Measurements from ENCODE around the gene ITPR3. TPM values are rescaled to one million over a fixed set of nuclear protein-coding genes. Genes with fewer than 3 reads are reported as not detected.
A peak's percentile ranks its signal among the peaks of the same experiment; 100 is the strongest.

The ITPR3 gene
- total and polyA plus RNA-seq, 8 donors: 14.1 to 149 (median 65.6) TPM

DNA sequence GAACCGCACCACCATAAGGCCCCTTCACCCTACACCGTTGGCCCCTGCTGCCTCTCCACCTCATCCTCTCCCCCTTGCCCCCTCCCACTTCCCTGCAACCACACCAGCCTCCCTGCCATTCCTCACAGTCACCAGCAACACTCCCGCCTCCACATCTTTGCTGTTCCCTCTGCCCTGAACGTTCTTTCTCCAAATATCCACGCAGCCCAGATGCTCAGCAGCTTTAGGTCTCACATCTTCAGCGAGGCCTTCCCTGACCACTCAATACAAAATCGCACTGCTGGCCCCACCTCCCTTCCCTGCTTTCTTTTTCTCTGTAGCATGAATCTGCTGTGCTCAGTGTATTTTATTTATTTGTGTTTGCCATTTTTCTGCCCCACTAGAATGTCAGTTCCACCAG lies 20.5 kb downstream of the ITPR3 start:
- TF ChIP-seq POLR2A (IDR thresholded peaks at IDR 0.05) (no peak), POLR2AphosphoS5 (IDR thresholded peaks at IDR 0.05) (no peak), EP300 (IDR thresholded peaks at IDR 0.05) (no peak)
- TF ChIP-seq, protein P1, sequence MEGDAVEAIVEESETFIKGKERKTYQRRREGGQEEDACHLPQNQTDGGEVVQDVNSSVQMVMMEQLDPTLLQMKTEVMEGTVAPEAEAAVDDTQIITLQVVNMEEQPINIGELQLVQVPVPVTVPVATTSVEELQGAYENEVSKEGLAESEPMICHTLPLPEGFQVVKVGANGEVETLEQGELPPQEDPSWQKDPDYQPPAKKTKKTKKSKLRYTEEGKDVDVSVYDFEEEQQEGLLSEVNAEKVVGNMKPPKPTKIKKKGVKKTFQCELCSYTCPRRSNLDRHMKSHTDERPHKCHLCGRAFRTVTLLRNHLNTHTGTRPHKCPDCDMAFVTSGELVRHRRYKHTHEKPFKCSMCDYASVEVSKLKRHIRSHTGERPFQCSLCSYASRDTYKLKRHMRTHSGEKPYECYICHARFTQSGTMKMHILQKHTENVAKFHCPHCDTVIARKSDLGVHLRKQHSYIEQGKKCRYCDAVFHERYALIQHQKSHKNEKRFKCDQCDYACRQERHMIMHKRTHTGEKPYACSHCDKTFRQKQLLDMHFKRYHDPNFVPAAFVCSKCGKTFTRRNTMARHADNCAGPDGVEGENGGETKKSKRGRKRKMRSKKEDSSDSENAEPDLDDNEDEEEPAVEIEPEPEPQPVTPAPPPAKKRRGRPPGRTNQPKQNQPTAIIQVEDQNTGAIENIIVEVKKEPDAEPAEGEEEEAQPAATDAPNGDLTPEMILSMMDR (IDR thresholded peaks at IDR 0.05): no peak
- no peaks in the 10 kb centered on the region for H3K9me3 ChIP-seq
- no peak overlapping the region for H3K27ac ChIP-seq
- peaks cover 9 to 56% (median 34%) of the 10 kb centered on the region in 4 donors for H3K4me1 ChIP-seq
- intact Hi-C loops (cut with DNase I; ENCODE audit: low total_unique reads): no loop called here
- H3K4me3 ChIP-seq: no peak overlapping the region
- 68 to 72% (median 70%) methylated on average over 7 of the region's 7 CpGs for WGBS, 5 donors
- DNase-seq: no peak
- H3K27me3 ChIP-seq: no peaks in the 10 kb centered on the region
- H3K36me3 ChIP-seq: peaks cover 0 to 43% (median 24%) of the 10 kb centered on the region in 4 donors

DNA sequence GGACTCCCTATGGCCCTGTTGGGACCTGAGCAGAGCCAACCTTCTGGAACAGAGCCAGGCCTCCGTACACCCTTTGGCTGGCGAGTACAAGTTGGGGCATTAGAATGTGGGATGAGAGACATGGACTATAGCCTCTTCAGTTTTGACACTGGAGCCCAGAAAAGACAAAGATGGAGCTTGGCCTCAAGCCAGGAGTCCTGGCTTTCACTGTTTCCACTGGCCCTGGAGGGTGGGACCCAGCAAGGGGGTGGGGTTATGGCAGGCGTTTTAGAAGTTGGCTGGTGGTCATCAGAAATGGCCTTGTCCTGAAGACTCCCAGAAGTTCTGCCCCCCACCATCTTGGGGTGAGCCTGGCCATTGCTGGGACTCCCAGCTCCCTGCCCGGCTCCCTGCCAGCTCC lies 21.8 kb downstream of the ITPR3 start:
- TF ChIP-seq POLR2A (IDR thresholded peaks at IDR 0.05) (no peak), POLR2AphosphoS5 (IDR thresholded peaks at IDR 0.05) (no peak), EP300 (IDR thresholded peaks at IDR 0.05) (no peak)
- TF ChIP-seq, protein P1 (IDR thresholded peaks at IDR 0.05): no peak
- Histone ChIP-seq H3K36me3 (peaks cover 0 to 54% (median 31%) of the 10 kb centered on the region in 4 donors), H3K27ac (peak overlapping the region in 1 of 5 donors; percentile 5), H3K4me1 (peaks cover 5 to 43% (median 25%) of the 10 kb centered on the region in 4 donors), H3K4me3 (no peak overlapping the region), H3K9me3 (no peaks in the 10 kb centered on the region), H3K27me3 (no peaks in the 10 kb centered on the region)
- DNase-seq: peak in 1 of 2 donors; percentile 40
- 51 to 60% (median 58%) methylated on average over 4 of the region's 4 CpGs for WGBS, 5 donors
- intact Hi-C loops (cut with DNase I; ENCODE audit: low total_unique reads): no loop called here

DNA sequence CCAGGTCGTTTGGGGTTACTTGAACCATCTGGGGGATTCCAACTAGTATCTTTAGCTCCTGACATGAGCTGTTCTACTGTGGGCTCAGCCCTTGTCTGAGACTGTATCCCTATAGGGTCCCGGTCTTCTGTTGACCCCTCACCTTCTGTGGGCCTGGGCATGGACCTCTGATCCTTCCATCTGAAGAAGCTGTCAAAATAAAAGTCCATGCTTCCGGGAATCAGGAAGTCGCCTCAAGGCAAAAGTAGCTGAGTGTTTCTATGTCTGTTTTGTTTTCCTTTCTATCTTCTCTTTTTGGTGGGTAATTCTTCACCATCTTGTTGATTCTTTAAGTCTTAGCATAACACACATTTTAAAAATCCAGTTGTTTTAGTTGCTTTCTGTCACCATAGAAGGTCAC lies 30.3 kb downstream of the ITPR3 start:
- H3K27ac ChIP-seq: peak overlapping the region in 1 of 5 donors; percentile 2
- intact Hi-C loops (cut with DNase I; ENCODE audit: low total_unique reads): no loop called here
- WGBS, 5 donors: 59 to 76% (median 66%) methylated on average over 4 of the region's 4 CpGs

DNA sequence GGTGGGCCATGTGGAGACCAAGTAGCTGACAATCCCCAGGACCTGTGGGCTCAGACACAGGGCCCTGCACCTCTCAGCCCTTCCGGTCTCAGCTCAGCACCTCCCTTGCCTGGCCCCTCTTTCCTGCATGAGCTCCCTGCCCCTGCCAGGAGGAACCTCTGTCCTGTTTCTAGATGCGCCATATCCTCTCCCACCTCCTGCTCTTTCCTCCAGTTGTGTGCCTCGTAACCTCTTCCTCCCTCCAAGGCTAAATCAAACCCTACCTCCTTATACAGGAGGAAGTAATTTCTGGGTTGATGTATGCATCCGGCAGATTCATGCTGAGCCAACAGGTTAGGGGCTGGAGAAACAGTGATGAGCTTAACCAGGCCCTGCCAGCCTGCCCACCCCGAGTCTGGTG lies 30.9 kb downstream of the ITPR3 start:
- intact Hi-C loops (cut with DNase I; ENCODE audit: low total_unique reads): no loop called here
- 74 to 89% (median 86%) methylated on average over 5 of the region's 5 CpGs for WGBS, 5 donors
- TF ChIP-seq POLR2A (IDR thresholded peaks at IDR 0.05) (no peak), EP300 (IDR thresholded peaks at IDR 0.05) (no peak), POLR2AphosphoS5 (IDR thresholded peaks at IDR 0.05) (no peak)
- TF ChIP-seq, protein P1 (IDR thresholded peaks at IDR 0.05): no peak
- peak overlapping the region in 1 of 5 donors; percentile 2 for H3K27ac ChIP-seq
- DNase-seq: no peak
- no peaks in the 10 kb centered on the region for H3K9me3 ChIP-seq
- no peak overlapping the region for H3K4me3 ChIP-seq
- no peaks in the 10 kb centered on the region for H3K27me3 ChIP-seq
- H3K36me3 ChIP-seq: peaks cover 12 to 80% (median 55%) of the 10 kb centered on the region in 4 donors
- H3K4me1 ChIP-seq: no peaks in the 10 kb centered on the region

More for the DNA sequence above, 30.3 kb downstream of the ITPR3 start:
- peaks cover 9 to 80% (median 52%) of the 10 kb centered on the region in 4 donors for H3K36me3 ChIP-seq
- H3K4me1 ChIP-seq: no peaks in the 10 kb centered on the region
- DNase-seq: no peak
- TF ChIP-seq, protein P1 (IDR thresholded peaks at IDR 0.05): no peak
- no peak for TF ChIP-seq POLR2AphosphoS5 (IDR thresholded peaks at IDR 0.05)
- no peak for TF ChIP-seq POLR2A (IDR thresholded peaks at IDR 0.05)
- TF ChIP-seq EP300 (IDR thresholded peaks at IDR 0.05): no peak
- H3K27me3 ChIP-seq: no peaks in the 10 kb centered on the region
- H3K4me3 ChIP-seq: no peak overlapping the region
- no peaks in the 10 kb centered on the region for H3K9me3 ChIP-seq
